HG02678 (cell line): ENCODE measurements around the gene CHRNA7.
"Not testable (repeated sequence)": the region's sequence is repeated elsewhere in the genome, so short reads cannot be mapped to it uniquely, and the experiment has no call there.

Source experiments
- ATAC-seq: cut with Tn5 transposase; IDR thresholded peaks from one replicate; pipeline ENCODE4 v1.9.1; 2021; ENCODE audit warnings: mild to moderate bottlenecking, moderate library complexity; ENCODE audit not compliant: unreplicated experiment

CHRNA7 gene

DNA sequence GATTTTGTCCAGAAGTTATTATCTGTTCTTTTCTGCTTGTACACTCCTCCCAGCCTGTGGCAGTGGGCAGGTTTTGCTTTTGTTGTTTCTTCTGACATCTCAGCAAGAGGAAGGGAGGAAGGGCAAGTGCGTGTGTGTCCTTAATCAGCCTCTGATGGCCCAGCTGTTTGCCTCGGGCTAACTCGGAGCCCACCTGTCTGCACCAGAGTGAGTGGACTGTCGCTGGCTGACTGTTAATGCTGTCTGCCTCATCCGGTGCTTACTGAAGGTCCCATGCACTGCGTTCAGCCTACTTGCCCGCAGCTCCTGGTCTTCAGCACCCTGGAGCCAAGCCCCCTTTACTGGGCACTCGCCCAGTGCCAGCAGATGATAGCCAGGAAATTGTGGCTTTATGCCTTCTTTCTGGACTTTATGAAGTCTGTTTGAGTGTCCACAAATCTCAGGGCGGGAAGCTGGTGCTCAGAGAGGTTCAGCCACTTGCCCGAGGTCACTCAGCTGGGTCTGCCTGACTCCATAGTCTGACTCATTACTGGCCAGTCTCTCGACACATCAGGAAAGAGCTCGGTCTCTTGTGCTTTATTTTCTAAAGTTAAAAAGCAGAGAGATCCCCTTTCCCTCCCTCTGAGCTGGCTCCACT lies 89.5 kb downstream of the CHRNA7 start:
- no peak for ATAC-seq

DNA sequence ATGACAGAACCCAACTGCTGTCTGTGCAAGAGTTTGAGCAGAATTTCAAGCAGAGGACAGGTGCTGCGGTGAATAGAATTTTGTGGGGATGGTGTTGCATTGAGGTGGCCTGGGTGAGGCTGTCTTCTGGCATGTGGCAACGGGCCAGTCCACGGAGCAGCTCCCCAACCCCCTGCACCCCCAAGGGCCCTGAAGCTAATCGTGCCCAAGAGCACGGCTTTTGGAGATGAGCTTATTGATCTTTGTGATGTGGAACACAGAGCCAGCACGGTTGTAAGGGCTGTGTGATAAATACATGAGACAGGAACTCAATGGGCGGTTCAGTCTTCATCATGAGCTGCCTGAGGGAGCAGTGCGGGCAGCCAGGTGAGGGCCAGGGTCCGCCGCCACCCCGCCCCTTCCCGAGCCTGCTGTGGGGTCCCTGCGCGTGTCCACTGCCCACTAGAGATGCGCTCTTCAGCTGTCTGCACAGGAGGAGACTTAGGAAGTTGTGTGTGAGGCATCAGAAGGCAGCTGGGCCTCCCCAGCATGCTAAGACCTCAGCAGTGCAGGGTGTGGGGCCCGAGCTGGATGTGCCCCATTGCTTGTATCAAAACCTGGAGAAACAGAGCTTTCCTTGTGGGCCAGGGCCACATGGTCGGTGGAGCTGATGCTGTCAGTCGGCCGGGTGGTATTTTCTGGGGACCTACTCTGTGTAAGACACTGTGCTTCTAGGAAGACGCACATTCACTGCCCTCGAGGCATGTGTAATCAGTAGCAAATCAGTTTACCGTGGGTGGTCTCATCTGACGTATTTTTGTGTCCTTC lies 90.5 kb downstream of the CHRNA7 start:
- ATAC-seq, result no peak

DNA sequence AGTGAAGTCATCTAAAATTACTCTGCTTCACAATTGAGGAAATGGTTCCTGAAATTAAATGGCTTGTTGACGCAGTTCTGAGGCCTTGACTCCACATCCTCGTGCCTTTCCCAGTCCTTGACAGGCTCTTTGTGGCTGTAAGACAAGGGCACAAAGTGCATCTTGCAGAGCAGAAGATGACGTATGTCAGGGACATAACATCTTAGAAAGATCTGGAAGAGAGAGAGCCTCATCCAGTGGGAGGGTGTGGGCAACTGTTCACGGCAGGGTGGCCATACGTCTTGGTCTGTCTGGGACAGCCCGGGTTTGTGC lies 91.0 kb downstream of the CHRNA7 start:
- ATAC-seq, result no peak

DNA sequence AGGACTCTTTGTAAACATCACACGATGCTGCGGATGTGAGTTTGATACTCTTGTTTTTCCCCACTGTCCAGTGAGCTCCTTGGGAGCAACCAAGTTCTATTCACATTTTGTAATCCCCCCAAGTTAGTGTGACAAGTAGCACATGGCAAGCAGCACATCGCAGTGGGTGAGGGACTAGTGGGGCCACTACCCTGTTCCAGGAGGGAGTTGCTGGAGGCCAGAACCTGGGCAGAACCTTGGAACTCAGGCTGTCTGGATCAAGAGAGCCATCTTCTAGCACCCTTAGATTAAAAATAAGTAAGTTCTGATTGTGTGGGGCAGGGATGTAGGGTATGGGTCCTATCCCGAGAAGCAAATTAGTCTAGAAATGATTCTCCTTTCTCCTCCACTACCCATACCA lies 91.7 kb downstream of the CHRNA7 start:
- ATAC-seq, result no peak

DNA sequence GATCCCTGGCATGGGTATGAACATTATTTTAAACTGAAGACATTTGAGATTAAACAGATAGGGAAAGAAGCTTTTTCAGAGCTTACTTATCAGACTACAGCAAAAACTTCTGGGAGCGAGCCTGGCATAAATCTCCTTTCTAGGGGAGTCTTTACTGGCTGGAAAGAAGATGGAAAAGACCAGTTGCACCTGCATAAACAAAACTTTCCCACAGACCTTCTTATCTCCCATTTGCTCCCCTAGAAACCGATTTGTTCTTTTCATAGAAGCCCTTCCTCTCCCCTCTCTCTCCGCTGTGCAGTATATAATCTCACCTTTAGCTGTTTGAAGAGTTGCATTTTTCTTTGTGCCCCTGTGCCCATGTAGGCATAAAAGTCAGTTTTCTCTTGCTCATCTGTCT lies 93.2 kb downstream of the CHRNA7 start:
- ATAC-seq, result no peak

DNA sequence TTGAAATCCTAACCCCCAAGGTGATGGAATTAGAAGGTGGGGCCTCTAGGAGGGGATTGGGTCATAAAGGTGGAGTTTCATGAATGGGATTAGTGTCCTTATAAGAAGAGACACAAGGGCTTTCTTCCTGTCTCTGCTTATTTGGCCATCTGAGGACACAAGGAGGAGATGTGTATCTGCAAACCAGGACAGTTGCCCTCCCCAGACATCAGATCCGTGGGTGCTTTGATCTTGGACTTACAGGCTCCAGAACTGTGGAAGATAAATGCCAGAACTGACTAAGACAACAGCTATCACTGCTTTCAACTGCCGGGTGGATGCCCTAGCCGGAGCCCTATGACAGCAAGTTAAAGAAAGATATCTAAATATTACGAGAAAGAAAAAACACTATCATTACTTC lies 94.4 kb downstream of the CHRNA7 start:
- no peak for ATAC-seq

DNA sequence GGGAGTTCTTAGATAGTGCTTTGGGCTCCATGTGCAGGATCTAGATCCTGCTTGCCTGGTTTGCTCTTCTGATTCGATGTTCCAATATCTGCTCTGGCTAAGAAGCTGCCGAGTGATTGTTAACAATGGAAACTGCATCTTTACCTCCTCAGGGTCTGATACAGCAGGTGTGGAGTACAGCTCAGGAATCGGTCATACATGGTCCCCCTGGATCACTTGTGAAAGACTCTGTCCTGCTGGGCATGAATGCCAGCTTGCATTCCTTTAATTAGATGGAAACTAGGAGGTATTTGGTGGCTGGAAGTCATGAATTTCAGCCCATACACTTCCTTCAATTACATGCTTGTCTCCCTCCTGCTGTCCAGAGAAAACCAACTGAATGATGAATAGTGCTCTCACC lies 95.3 kb downstream of the CHRNA7 start:
- ATAC-seq, result no peak

DNA sequence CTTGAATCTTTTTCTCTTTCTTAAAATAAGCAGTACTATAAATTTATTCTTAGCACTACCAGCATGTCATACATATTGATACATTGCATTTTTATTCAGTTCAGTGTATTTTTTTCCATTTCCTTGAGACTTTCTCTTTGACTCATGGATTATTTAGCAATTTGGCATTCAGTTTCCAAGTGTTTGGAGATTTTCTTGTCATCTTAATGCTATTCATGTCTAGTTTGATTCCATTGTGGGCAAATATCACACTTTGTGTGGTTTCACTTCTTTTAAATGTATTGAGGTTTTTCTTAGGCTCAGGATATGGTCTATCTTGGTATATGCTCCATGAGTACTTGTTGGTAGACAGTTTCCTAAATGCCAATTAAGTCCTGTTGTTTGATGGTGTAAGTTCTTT lies 99.5 kb downstream of the CHRNA7 start:
- no peak for ATAC-seq

DNA sequence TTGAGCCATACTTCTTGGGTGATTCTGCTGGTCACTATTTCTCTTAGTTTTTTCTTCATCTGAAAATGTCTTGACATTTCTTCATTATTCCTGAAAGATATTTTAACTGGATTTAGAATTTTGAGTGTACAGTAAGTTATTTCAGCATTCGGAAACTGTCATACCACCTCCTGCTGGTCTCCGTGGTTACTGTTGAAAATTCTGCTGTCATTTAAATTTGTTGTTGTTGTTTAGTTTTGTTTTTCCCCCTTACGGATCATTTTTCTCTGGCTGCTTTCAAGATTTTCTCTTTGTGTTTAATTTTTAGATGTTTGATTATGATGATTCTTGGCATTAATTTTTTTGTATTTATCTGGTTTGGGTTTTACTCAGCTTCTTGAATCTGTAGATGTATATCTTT lies 100.5 kb downstream of the CHRNA7 start:
- ATAC-seq, result no peak

DNA sequence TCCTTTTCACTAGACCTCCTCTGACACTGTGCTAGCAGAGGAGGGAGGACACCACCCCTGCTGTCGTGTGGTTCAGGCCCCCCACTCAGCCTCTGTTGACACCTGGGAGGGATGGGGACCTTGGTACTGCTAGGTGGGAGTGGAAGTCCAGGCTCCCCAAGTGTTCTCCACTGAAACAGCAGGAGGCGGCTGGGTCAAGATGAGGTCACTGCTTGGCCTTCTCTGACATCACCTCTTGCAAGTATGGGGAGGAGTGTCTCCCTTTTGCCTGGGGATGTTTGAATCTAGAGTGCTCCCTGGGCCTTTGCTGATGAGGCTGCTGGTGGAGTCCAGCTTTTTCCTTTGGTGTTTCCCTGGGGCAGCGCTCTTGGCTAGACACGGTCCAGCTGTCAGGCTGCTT lies 101.5 kb downstream of the CHRNA7 start:
- ATAC-seq, result no peak

DNA sequence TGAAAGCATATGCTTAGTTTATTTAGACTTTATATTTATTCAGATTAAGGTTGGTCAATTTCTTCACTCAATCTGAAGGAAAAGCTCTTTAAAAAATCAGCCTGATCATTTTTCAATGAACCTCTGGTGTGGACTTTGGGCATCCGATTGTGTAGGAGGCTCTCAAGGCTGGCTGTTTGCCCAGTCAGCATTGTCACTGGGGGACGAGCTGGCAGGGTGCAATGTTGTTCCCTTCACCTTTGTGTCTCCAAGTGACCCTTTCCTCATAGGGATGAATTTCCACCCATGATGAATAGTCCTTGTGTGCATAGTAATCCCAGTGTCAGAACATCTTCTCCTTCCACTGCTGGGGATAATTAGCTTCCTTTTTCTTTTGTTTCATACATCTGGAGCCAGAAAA lies 102.5 kb downstream of the CHRNA7 start:
- no peak for ATAC-seq

DNA sequence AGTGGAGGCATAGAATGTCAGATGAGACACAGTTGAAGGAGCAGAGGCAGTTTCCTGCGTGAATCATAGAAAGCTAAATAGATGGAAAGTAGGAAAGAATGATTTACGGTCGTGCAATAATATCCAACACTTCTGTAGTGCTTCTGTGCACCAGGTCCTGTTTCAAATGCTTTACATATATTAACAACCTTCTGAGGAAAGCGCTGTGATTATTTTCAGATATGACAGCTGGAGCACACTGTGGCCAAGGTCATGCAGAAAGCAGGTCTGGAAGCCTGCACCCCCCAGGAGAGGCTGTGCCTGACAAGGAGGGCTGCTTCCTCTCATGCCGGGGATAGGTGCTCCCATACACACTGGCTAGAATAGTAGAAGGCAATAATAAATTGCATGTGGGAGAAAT lies 104.5 kb downstream of the CHRNA7 start:
- no peak for ATAC-seq

DNA sequence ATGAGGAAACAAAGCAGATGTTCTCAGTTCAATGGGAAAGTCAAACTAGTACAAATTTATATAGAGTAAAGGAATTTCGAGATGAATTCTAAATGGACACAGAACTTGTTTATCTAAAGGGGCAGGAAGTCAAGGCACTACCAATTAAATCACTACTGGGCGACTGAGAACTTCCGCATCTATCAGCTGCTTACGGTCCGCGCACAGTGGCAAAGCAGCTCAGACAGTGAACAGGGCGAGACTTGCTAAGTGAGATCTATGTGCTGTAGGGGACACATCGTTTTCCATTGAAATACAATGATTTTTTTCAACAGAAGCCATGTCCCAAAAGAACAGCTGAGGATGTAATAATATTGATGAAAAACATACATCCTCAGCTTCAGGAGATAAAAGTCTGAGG lies 105.0 kb downstream of the CHRNA7 start:
- no peak for ATAC-seq

DNA sequence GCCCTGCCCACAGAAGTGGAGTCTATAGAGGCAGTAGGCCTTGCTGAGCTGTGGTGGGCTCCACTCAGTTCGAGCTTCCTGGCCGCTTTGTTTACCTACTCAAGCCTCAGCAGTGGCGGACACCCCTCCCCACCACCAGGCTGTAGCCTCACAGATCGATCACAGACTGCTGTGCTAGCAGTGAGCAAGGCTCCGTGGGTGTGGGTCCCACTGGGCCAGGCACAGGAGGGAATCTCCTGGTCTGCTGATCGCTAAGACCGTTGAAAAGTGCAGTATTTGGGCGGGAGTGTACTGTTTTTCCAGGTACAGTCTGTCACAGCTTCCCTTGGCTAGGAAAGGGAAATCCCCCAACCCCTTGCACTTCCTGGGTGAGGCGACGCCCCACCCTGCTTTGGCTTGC lies 115.2 kb downstream of the CHRNA7 start:
- not testable (repeated sequence) for ATAC-seq

DNA sequence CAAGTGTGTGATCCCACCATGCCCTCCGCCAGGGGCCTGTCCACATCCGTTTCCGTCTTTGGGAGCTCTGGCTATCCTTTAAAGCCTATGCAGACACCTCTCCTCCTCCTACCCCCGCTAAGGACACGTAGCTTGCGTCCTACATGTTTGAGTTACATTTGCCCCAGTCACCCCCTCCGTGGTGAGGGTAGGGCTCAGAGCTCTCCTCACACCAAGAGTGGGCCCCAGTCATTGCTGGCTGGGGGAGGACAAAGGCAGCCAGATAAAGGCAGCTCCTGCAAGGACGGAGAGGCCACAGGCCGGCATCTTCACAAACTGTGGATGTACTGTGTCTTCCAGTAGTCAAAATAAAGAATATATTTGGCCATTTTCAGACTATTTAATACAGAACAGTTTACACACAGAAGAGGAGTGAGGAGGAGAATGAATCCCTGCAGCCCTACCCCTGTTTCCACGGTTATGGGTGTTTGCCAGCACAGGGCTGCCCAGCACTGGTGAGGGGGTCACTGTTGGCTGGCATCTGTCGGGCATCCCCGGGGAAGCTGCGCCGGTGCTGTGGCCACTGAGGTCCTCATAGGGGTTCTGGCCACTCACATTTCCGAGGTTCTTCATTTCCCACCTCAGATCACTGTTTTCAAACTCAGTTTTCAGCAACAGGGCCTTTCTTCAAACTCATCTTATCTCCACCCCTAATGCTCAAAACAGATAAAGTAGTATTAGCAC lies 118.7 kb downstream of the CHRNA7 start:
- ATAC-seq, result no peak

DNA sequence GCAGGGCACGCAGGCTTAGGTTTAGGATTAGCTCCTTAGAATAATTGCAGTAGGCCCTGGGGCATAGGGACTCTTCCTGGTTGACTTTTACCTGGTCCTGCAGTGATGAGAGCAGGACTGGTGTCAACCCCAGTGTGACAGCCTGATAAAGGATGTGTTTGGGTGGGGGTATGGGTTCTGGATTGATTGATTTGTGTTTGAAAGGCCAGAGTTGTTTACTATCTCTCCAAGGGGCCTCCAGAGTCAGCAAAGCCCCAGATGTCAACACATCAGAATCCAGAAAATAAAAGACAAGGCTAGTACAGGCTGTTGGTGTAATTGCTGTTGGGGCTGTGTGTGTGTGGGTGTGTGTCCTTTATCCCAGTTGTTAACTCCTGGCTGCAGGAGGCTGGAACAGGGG lies 122.3 kb downstream of the CHRNA7 start:
- ATAC-seq, result no peak

DNA sequence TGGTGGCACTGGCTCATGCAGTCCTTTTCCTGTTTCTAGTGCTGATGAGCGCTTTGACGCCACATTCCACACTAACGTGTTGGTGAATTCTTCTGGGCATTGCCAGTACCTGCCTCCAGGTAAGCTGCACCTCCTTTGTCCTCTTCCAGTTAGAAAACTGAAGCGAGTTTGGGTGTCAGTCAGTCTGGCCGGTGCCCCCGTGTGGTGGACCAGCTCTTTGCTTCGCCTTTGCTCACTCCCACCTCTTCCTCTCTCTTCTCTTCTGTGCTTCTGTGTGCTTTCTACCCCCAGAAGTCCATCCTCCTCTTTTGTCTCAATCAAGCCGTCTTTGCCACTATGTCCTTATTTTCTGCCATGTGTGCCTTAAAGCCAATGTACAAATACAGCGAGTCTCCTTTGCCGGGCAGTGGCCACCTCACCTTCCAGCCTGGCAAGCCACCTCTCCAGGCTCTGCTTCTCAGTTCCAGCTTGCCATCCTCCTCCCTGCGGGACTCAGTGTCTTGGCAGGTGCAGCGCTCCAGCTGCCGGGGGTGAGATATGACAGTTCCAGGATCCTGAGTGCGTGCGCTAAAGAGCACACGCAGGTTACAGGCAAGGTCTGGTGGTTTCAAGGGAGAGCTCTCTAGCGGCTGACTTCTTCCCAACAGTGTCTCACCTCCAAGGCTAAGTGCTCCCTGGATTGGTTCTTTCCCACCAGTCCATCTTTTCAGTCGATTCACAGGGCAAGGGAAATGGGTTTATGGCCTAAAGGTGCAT lies 123.7 kb downstream of the CHRNA7 start:
- not testable (repeated sequence) for ATAC-seq

DNA sequence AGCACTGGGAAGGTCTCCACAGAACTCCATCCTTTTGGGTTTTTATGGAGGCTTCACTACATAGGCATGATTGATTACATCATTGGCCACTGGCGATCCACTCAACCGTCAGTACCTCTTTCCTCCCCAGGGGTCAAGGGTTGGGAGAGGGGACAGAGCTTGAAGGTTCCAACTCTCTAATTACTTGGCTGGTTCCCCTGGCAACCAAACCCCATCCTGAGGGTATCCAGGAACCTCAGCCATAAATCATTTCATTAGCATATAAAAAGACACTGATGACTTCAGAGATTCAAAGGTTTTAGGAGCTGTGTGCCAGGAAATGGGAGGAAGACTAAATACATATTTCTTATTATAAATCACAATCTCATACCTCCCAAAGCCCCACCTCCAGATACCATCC lies 131.8 kb downstream of the CHRNA7 start:
- ATAC-seq, result not testable (repeated sequence)

DNA sequence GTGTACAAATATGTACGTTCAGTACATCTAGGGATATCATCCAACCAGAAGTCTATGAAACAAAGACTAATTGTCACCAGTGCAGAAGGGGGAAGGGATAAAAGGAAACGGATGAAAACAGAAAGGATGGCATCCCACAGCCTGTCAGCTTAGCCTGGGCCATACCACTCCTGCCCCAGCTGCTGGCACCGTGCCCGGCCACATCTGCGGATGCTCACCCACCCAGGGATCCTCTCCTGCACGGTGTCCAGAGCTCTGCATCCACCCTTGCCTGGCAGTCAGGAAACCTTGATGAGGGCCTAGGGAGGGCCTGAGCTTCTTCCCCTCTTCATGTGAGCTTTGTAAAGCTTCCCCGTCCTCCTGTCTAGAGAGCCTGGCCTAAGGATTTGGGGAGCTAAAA lies 133.8 kb downstream of the CHRNA7 start:
- not testable (repeated sequence) for ATAC-seq

DNA sequence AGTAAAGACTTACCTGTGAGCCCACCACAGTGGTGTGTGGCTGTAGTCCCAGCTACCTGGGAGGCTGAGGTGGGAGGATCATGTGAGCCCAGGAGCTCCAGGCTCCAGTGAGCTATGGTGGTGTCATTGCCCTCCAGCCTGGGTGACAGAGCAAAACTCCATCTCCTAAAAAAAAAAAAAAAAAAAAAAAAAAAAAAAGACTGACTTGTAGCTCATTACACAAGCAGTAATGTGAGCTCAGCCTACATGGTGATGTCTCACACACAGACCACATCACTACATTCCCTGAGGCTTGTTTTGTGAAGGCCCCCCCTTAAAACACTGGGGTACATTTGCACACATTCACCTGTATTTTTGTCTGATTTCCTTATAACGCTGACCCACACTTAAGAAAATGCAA lies 134.4 kb downstream of the CHRNA7 start:
- ATAC-seq, result not testable (repeated sequence)

DNA sequence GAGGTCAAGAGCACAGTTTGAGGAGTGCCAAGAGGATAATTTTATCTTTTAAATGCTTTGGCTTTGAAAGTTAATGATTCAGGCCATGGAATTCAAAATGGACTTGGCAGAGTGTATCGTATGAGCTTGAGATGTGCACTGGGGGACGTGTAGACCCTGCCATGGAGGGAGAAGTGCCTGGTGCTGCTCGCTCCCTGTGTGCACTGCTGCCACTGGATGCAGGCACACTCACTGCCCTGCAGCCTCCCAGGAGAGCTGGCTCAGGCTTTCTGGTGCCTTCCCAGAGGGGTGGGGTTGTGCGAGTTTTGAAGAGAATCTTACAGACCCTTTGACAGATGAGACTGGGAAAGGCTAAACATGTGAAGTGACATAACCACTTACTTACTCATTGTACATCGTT lies 135.5 kb downstream of the CHRNA7 start:
- ATAC-seq, result not testable (repeated sequence)
